K562 (cell line): ENCODE data around the gene SRP9. TPM values are rescaled to one million over a fixed set of nuclear protein-coding genes. Genes with fewer than 3 reads are reported as not detected.

Experiments used
- ARNT ChIP-seq, 2 experiments: fragments of 450-650 bp; IDR thresholded peaks; 2 replicates each; pipeline ENCODE4 v1.6.1; 2016; ENCODE audit warnings: mild to moderate bottlenecking in 1 of 2
- ATF6 ChIP-seq: sonication (generic); formaldehyde crosslinking; IDR thresholded peaks from 2 replicates; pipeline ENCODE4 v1.4.0; 2020; ENCODE audit warnings: mild to moderate bottlenecking, missing genetic modification reagents
- BDP1 ChIP-seq: IDR thresholded peaks from 3 replicates; pipeline ENCODE4 v1.6.1; 2011; ENCODE audit not compliant: insufficient read length, insufficient read depth
- FOXA3 ChIP-seq, 2 experiments: fragments of 450-650 bp in 1 of 2; sonication (generic) in 1 of 2; formaldehyde crosslinking; IDR thresholded peaks in 1 of 2; conservative IDR thresholded peaks in 1 of 2; 2 replicates each; pipeline versions ENCODE4 v1.4.0 to v1.8.0; 2020 to 2022; ENCODE audit warnings: mild to moderate bottlenecking in 2 of 2, missing genetic modification reagents in 1 of 2
- GABPB2 ChIP-seq: fragments of 250-450 bp; sonication (Bioruptor Pico); conservative IDR thresholded peaks from 2 replicates; pipeline ENCODE4 v1.5.1; 2021; ENCODE audit warnings: mild to moderate bottlenecking
- HDAC2 ChIP-seq: fragments of 450-650 bp; IDR thresholded peaks from 2 replicates; pipeline ENCODE4 v1.6.1; 2016; ENCODE audit warnings: mild to moderate bottlenecking
- HDAC3 ChIP-seq: fragments of 450-650 bp; IDR thresholded peaks from 2 replicates; pipeline ENCODE4 v1.6.1; 2018; ENCODE audit warnings: borderline replicate concordance, mild to moderate bottlenecking, moderate library complexity; ENCODE audit not compliant: partially characterized antibody
- KDM2B ChIP-seq: fragments of 250-450 bp; sonication (Bioruptor Pico); IDR thresholded peaks from 2 replicates; pipeline ENCODE4 v1.8.0; 2021; ENCODE audit warnings: mild to moderate bottlenecking, moderate library complexity
- LCOR ChIP-seq: sonication (generic); formaldehyde crosslinking; IDR thresholded peaks from 2 replicates; pipeline ENCODE4 v1.8.0; 2022; ENCODE audit warnings: mild to moderate bottlenecking, missing genetic modification reagents
- MAFG ChIP-seq: fragments of 450-650 bp; conservative IDR thresholded peaks from 2 replicates; pipeline ENCODE4 v1.6.1; 2016; ENCODE audit warnings: missing genetic modification characterization, missing compliant biosample characterization
- MYC ChIP-seq, 2 experiments: fragments of 250-450 bp in 1 of 2; sonication (Bioruptor Pico) in 1 of 2; IDR thresholded peaks; 2 replicates each; pipeline versions ENCODE4 v1.5.1 to v1.6.1; 2012 to 2021; ENCODE audit warnings: low read depth in 2 of 2, borderline replicate concordance in 1 of 2, improper control_type of control experiment in 1 of 2, low read length in 1 of 2, mild to moderate bottlenecking in 1 of 2, moderate library complexity in 1 of 2
- NEUROD1 ChIP-seq: fragments of 150-350 bp; IDR thresholded peaks from 2 replicates; pipeline ENCODE4 v1.6.1; 2014; ENCODE audit warnings: borderline replicate concordance, low read length, low read depth; ENCODE audit not compliant: partially characterized antibody
- NR0B1 ChIP-seq: fragments of 450-650 bp; IDR thresholded peaks from one replicate; pipeline ENCODE4 v1.6.1; 2018; ENCODE audit warnings: mild to moderate bottlenecking, moderate library complexity; ENCODE audit not compliant: partially characterized antibody
- PHF21A ChIP-seq: fragments of 450-650 bp; IDR thresholded peaks from 2 replicates; pipeline ENCODE4 v1.6.1; 2017; ENCODE audit warnings: low read depth, borderline replicate concordance
- PHF8 ChIP-seq: fragments of 200-600 bp; sonication (generic); IDR thresholded peaks from 2 replicates; pipeline ENCODE4 v1.6.1; 2012; ENCODE audit warnings: mixed run types, mild to moderate bottlenecking, inconsistent platforms, low read length, moderate library complexity, borderline replicate concordance
- PPARD ChIP-seq: fragments of 250-450 bp; sonication (Bioruptor Pico); IDR thresholded peaks from 2 replicates; pipeline ENCODE4 v1.8.0; 2022; ENCODE audit warnings: inconsistent platforms, mild to moderate bottlenecking, moderate library complexity
- RBM25 ChIP-seq: fragments of 200-400 bp; formaldehyde crosslinking; IDR thresholded peaks from 2 replicates; pipeline ENCODE4 v1.6.1; 2018; ENCODE audit warnings: low read length, low read depth, moderate library complexity; ENCODE audit not compliant: severe bottlenecking
- SRSF1 ChIP-seq: fragments of 200-400 bp; formaldehyde crosslinking; IDR thresholded peaks from 2 replicates; pipeline ENCODE4 v1.6.1; 2017; ENCODE audit warnings: mild to moderate bottlenecking, low read depth, low read length, moderate library complexity
- ZNF311 ChIP-seq: fragments of 250-450 bp; sonication (Bioruptor Pico); IDR thresholded peaks from 2 replicates; pipeline ENCODE4 v1.4.0; 2020; ENCODE audit warnings: mild to moderate bottlenecking, moderate library complexity
- ZNF316 ChIP-seq: fragments of 450-650 bp; IDR thresholded peaks from 2 replicates; pipeline ENCODE4 v1.6.1; 2016
- ZNF398 ChIP-seq: fragments of 250-450 bp; sonication (Bioruptor Pico); IDR thresholded peaks from 2 replicates; pipeline ENCODE4 v1.8.0; 2021; ENCODE audit warnings: moderate library complexity, mild to moderate bottlenecking, inconsistent platforms
- ZNF408 ChIP-seq: fragments of 250-450 bp; sonication (Bioruptor Pico); IDR thresholded peaks from 2 replicates; pipeline ENCODE4 v1.4.0; 2020; ENCODE audit warnings: low read depth, mild to moderate bottlenecking, moderate library complexity
- ZNF551 ChIP-seq: fragments of 250-450 bp; sonication (Bioruptor Pico); IDR thresholded peaks from 2 replicates; pipeline ENCODE4 v1.5.0; 2021; ENCODE audit warnings: mild to moderate bottlenecking, moderate library complexity
- ZNF707 ChIP-seq: fragments of 250-450 bp; sonication (Bioruptor Pico); conservative IDR thresholded peaks from 2 replicates; pipeline ENCODE4 v1.8.0; 2022; ENCODE audit warnings: inconsistent platforms, mild to moderate bottlenecking, moderate library complexity
- polyA plus RNA-seq, 8 experiments: library from polyadenylated mRNA; depleted of rRNA in 4 of 8; stranded (reverse) in 5 of 8; unstranded in 3 of 8; fragments of >200 nt; fragmentation: Nextera tagmentation in 2 of 8; fragmentation: Illumina TruSeq in 1 of 8; extraction: Ambion mirVana in 2 of 8; extraction: Trizol in 1 of 8; gene quantifications; 2 replicates each; pipeline versions ENCODE4 v1.2.1 to v1.2.3, GENCODE V29; 2011 to 2014; ENCODE audit warnings: inconsistent platforms in 1 of 8, missing spikeins in 1 of 8
- total RNA-seq, 7 experiments: library from RNA; depleted of rRNA in 6 of 7; stranded (reverse); fragments of >200 nt in 6 of 7; fragmentation: Illumina TruSeq in 2 of 7; extraction: Trizol in 2 of 7; gene quantifications; 2 replicates each; pipeline versions ENCODE4 v1.2.1 to v1.2.3, GENCODE V29; 2011 to 2021; ENCODE audit warnings: low replicate concordance in 1 of 7

Gene SRP9
- total and polyA plus RNA-seq, 9 of the 15 experiments (the other 6 are each of a cell fraction or from before 2014, with no cell fraction given), result 273 to 1,892 (median 668) TPM

- no peak for TF ChIP-seq BDP1
- no peak for TF ChIP-seq PHF21A
- 0 out of 4 replicates have a peak, but pooled peaks of 1 of the 2 experiments have one; percentile 25 for TF ChIP-seq ARNT (IDR thresholded peaks at IDR 0.05)
- TF ChIP-seq ATF6 (CRISPR knock-in tag), result no peak
- no peak for TF ChIP-seq PHF8
- TF ChIP-seq ZNF316, result peak; percentile 99
- TF ChIP-seq ZNF551, result no peak
- TF ChIP-seq FOXA3 (CRISPR knock-in tag; conservative IDR thresholded peaks at IDR 0.05 in 1 of 2, IDR thresholded peaks at IDR 0.05 in 1 of 2), result no peak
- no peak for TF ChIP-seq ZNF311
- TF ChIP-seq HDAC3, result no peak
- no peak for TF ChIP-seq NEUROD1
- no peak for TF ChIP-seq GABPB2
- peak; percentile 98 for TF ChIP-seq MAFG
- no peak for TF ChIP-seq KDM2B (CRISPR knock-in tag)
- peak; percentile 62; the same call in 1 of the 2 replicates for TF ChIP-seq LCOR (CRISPR knock-in tag)
- no peak for TF ChIP-seq HDAC2
- no peak for TF ChIP-seq SRSF1
- no peak for TF ChIP-seq ZNF398
- no peak for TF ChIP-seq MYC (IDR thresholded peaks at IDR 0.05; ENCODE audit: low read depth, low read length)
- TF ChIP-seq MYC (CRISPR knock-in tag; IDR thresholded peaks at IDR 0.05; ENCODE audit: borderline replicate concordance, low read depth), result no peak
- no peak for TF ChIP-seq RBM25
- no peak for TF ChIP-seq NR0B1
- no peak for TF ChIP-seq ZNF707 (CRISPR knock-in tag)
- no peak for TF ChIP-seq PPARD (CRISPR knock-in tag)
- no peak for TF ChIP-seq ZNF408
Observed at GRCh38 chr1:225766967-225767633, 10.5 kb upstream of the SRP9 start (continued).
